ENCODE measurements around the gene VPS9D1. TPM values are rescaled to one million over a fixed set of nuclear protein-coding genes. Genes with fewer than 3 reads are reported as not detected.
A peak's percentile ranks its signal among the peaks of the same experiment; 100 is the strongest.
"Not testable (repeated sequence)": the region's sequence is repeated elsewhere in the genome, so short reads cannot be mapped to it uniquely, and the experiment has no call there.

VPS9D1 gene
- total RNA-seq, 1 experiment from 2014 or later, result 4.2 TPM

GRCh38 chr16:89667633-89668032 is 53.1 kb downstream of the VPS9D1 start (continued):
- TF ChIP-seq ZNF281 (CRISPR knock-in tag; IDR thresholded peaks at IDR 0.05) (no peak), MXD4 (CRISPR knock-in tag; IDR thresholded peaks at IDR 0.05; ENCODE audit: borderline replicate concordance) (no peak), SOX15 (CRISPR knock-in tag; IDR thresholded peaks at IDR 0.05) (no peak), RELA (CRISPR knock-in tag; IDR thresholded peaks at IDR 0.05; ENCODE audit: borderline replicate concordance) (no peak)

GRCh38 chr16:89667000-89667399 is 53.7 kb downstream of the VPS9D1 start:
- POLR2A ChIA-PET, result interaction anchor here (0.7 kb wide), 1 partner anchor 37 kb away, joined by 3 read pairs; no protein-coding TSS in a partner anchor
- 0 out of 2 replicates have a peak, but pooled peaks have one; percentile 36 for TF ChIP-seq CTCF (IDR thresholded peaks at IDR 0.05)
- DNase-seq (ENCODE audit: low spot score), result peak; percentile 58
- not testable (repeated sequence) for H3K27me3 Mint-ChIP-seq (ENCODE audit: low read depth); H3K4me3 Mint-ChIP-seq; H3K4me1 Mint-ChIP-seq; H3K27ac Mint-ChIP-seq; ATAC-seq
- peaks cover 49% of the 10 kb centered on the region for H3K36me3 Mint-ChIP-seq
- CTCF ChIA-PET, result interaction anchor here (0.7 to 1.0 kb wide), 3 partner anchors 24 to 67 kb away, joined by 3 to 4 read pairs (median 3); no protein-coding TSS in a partner anchor
- peaks cover 26% of the 10 kb centered on the region for H3K9me3 Mint-ChIP-seq

GRCh38 chr16:89664238-89664637 is 56.5 kb downstream of the VPS9D1 start:
- ATAC-seq; CTCF ChIA-PET; H3K4me3 Mint-ChIP-seq; H3K4me1 Mint-ChIP-seq; H3K27me3 Mint-ChIP-seq (ENCODE audit: low read depth); DNase-seq (ENCODE audit: low spot score); H3K27ac Mint-ChIP-seq; POLR2A ChIA-PET: not testable (repeated sequence)
- H3K36me3 Mint-ChIP-seq, result peaks cover 73% of the 10 kb centered on the region
- peaks cover 36% of the 10 kb centered on the region for H3K9me3 Mint-ChIP-seq

- Mint-ChIP-seq H3K4me3 (no peak overlapping the region), H3K27ac (no peak overlapping the region), H3K27me3 (ENCODE audit: low read depth) (peaks cover 4% of the 10 kb centered on the region; the same call in 1 of the 2 replicates), H3K36me3 (peaks cover 70% of the 10 kb centered on the region), H3K4me1 (peaks cover 6% of the 10 kb centered on the region), H3K9me3 (peaks cover 29% of the 10 kb centered on the region)
- ATAC-seq (no peak), DNase-seq (ENCODE audit: low spot score) (no peak)
- TF ChIP-seq ZNF512 (CRISPR knock-in tag; IDR thresholded peaks at IDR 0.05; ENCODE audit: borderline replicate concordance) (no peak), TEAD4 (CRISPR knock-in tag; IDR thresholded peaks at IDR 0.05) (no peak), ZMAT4 (CRISPR knock-in tag; IDR thresholded peaks at IDR 0.05) (no peak), ATF1 (CRISPR knock-in tag; IDR thresholded peaks at IDR 0.05) (no peak), FOXP1 (CRISPR knock-in tag; IDR thresholded peaks at IDR 0.05; ENCODE audit: borderline replicate concordance) (no peak), TCF7 (CRISPR knock-in tag; IDR thresholded peaks at IDR 0.05; ENCODE audit: low read depth) (no peak), EMX1 (CRISPR knock-in tag; IDR thresholded peaks at IDR 0.05) (no peak), USF1 (CRISPR knock-in tag; IDR thresholded peaks at IDR 0.05) (no peak), NR2C2 (CRISPR knock-in tag; IDR thresholded peaks at IDR 0.05) (no peak)
- ChIA-PET CTCF (no interaction called here), POLR2A (no interaction called here)
Measured at GRCh38 chr16:89661215-89661614, 59.5 kb downstream of the VPS9D1 start.

All from WTC11 (cell line).